Stimulated activated CD4-positive, alpha-beta T cell treated with anti-CD3 and anti-CD28 coated beads, Interleukin-15, amount 100 ng/mL, for 48 hours (primary cell): ENCODE data around the gene IRF7.

ENCODE experiments used
- DNase-seq, 2 donors: peaks; one replicate each; pipeline ENCODE4 v3.0.0-alpha.2; 2020; ENCODE audit warnings: low read depth in 2 of 2

The IRF7 gene

GRCh38 chr11:563812-564578 is 51.8 kb downstream of the IRF7 start:
- no peak for DNase-seq

GRCh38 chr11:563066-563811 is 52.5 kb downstream of the IRF7 start:
- DNase-seq = no peak
